H1 (cell line): ENCODE results near the gene IFNL1. TPM values are rescaled to one million over a fixed set of nuclear protein-coding genes. Genes with fewer than 3 reads are reported as not detected.

Source experiments
- BCL11A ChIP-seq, 2 experiments: IDR thresholded peaks; one replicate each; pipeline ENCODE4 v1.6.1; 2011; ENCODE audit warnings: low read depth in 2 of 2, low read length in 2 of 2, mild to moderate bottlenecking in 2 of 2
- EGR1 ChIP-seq: IDR thresholded peaks from 2 replicates; pipeline ENCODE4 v1.6.1; 2011; ENCODE audit warnings: low read depth, low read length, borderline replicate concordance
- KDM4A ChIP-seq: IDR thresholded peaks from one replicate; pipeline ENCODE4 v1.7.1; 2012; ENCODE audit warnings: low read depth, mild to moderate bottlenecking, moderate library complexity, low read length, inconsistent platforms; ENCODE audit not compliant: severe bottlenecking
- RBBP5 ChIP-seq: IDR thresholded peaks from 2 replicates; pipeline ENCODE4 v1.7.1; 2012; ENCODE audit warnings: low read depth, mild to moderate bottlenecking, inconsistent platforms, low read length, moderate library complexity, borderline replicate concordance
- SP2 ChIP-seq: IDR thresholded peaks from 2 replicates; pipeline ENCODE4 v1.6.1; 2012; ENCODE audit warnings: mild to moderate bottlenecking, low read length, inconsistent platforms
- polyA plus RNA-seq, 7 experiments: library from polyadenylated mRNA; depleted of rRNA in 3 of 7; stranded (reverse) in 5 of 7; unstranded in 2 of 7; fragments of >200 nt in 5 of 7; fragments of 200-250 nt in 2 of 7; gene quantifications; 1 replicate in 5 of 7; 2 replicates in 1 of 7; 4 replicates in 1 of 7; pipeline versions ENCODE4 v1.2.1 to v1.2.3, GENCODE V29; 2011 to 2013; ENCODE audit warnings: missing spikeins in 2 of 7, mixed read lengths in 2 of 7
- total RNA-seq: library from RNA; stranded (reverse); fragmentation: NEBNext Ultra II Directional; extraction: Animal tissue kit (Norgen Biotek cat#: 25700); gene quantifications from 2 replicates; pipeline ENCODE4 v1.2.1, GENCODE V29; 2021
- TF ChIP-seq, protein P1 (sequence below): fragments of 300-600 bp; sonication (generic); IDR thresholded peaks from 2 replicates; pipeline ENCODE4 v1.7.1; 2012; ENCODE audit warnings: low read length, moderate library complexity, mild to moderate bottlenecking, inconsistent platforms; ENCODE audit not compliant: insufficient replicate concordance

The IFNL1 gene
- total and polyA plus RNA-seq, 2 of the 8 experiments (the other 6 are each of a cell fraction or from before 2014, with no cell fraction given) = not detected

DNA sequence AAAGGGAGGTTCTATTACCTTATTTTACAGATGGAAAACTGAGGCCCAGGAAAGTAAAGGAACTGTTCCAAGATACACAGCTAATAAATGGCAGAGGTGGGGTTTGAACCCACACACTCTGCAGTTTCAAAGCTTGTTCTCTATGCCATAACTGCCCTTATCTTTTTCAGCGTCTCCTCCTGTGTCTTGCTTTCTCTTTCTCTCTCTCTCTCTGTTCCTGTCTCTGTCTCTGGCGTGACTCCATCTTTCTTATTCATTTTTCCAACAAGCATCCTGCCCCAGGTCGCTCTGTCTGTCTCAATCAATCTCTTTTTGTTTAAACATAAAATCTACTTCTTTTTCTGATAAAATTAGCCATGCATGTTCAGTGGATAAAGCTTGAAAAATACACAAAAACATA, 44.4 kb upstream of the IFNL1 start (continued):
- TF ChIP-seq, protein P1, sequence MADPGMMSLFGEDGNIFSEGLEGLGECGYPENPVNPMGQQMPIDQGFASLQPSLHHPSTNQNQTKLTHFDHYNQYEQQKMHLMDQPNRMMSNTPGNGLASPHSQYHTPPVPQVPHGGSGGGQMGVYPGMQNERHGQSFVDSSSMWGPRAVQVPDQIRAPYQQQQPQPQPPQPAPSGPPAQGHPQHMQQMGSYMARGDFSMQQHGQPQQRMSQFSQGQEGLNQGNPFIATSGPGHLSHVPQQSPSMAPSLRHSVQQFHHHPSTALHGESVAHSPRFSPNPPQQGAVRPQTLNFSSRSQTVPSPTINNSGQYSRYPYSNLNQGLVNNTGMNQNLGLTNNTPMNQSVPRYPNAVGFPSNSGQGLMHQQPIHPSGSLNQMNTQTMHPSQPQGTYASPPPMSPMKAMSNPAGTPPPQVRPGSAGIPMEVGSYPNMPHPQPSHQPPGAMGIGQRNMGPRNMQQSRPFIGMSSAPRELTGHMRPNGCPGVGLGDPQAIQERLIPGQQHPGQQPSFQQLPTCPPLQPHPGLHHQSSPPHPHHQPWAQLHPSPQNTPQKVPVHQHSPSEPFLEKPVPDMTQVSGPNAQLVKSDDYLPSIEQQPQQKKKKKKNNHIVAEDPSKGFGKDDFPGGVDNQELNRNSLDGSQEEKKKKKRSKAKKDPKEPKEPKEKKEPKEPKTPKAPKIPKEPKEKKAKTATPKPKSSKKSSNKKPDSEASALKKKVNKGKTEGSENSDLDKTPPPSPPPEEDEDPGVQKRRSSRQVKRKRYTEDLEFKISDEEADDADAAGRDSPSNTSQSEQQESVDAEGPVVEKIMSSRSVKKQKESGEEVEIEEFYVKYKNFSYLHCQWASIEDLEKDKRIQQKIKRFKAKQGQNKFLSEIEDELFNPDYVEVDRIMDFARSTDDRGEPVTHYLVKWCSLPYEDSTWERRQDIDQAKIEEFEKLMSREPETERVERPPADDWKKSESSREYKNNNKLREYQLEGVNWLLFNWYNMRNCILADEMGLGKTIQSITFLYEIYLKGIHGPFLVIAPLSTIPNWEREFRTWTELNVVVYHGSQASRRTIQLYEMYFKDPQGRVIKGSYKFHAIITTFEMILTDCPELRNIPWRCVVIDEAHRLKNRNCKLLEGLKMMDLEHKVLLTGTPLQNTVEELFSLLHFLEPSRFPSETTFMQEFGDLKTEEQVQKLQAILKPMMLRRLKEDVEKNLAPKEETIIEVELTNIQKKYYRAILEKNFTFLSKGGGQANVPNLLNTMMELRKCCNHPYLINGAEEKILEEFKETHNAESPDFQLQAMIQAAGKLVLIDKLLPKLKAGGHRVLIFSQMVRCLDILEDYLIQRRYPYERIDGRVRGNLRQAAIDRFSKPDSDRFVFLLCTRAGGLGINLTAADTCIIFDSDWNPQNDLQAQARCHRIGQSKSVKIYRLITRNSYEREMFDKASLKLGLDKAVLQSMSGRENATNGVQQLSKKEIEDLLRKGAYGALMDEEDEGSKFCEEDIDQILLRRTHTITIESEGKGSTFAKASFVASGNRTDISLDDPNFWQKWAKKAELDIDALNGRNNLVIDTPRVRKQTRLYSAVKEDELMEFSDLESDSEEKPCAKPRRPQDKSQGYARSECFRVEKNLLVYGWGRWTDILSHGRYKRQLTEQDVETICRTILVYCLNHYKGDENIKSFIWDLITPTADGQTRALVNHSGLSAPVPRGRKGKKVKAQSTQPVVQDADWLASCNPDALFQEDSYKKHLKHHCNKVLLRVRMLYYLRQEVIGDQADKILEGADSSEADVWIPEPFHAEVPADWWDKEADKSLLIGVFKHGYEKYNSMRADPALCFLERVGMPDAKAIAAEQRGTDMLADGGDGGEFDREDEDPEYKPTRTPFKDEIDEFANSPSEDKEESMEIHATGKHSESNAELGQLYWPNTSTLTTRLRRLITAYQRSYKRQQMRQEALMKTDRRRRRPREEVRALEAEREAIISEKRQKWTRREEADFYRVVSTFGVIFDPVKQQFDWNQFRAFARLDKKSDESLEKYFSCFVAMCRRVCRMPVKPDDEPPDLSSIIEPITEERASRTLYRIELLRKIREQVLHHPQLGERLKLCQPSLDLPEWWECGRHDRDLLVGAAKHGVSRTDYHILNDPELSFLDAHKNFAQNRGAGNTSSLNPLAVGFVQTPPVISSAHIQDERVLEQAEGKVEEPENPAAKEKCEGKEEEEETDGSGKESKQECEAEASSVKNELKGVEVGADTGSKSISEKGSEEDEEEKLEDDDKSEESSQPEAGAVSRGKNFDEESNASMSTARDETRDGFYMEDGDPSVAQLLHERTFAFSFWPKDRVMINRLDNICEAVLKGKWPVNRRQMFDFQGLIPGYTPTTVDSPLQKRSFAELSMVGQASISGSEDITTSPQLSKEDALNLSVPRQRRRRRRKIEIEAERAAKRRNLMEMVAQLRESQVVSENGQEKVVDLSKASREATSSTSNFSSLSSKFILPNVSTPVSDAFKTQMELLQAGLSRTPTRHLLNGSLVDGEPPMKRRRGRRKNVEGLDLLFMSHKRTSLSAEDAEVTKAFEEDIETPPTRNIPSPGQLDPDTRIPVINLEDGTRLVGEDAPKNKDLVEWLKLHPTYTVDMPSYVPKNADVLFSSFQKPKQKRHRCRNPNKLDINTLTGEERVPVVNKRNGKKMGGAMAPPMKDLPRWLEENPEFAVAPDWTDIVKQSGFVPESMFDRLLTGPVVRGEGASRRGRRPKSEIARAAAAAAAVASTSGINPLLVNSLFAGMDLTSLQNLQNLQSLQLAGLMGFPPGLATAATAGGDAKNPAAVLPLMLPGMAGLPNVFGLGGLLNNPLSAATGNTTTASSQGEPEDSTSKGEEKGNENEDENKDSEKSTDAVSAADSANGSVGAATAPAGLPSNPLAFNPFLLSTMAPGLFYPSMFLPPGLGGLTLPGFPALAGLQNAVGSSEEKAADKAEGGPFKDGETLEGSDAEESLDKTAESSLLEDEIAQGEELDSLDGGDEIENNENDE = no peak
- no peak for TF ChIP-seq EGR1
- no peak for TF ChIP-seq SP2
- TF ChIP-seq RBBP5 = no peak
- TF ChIP-seq KDM4A = no peak
- no peak for TF ChIP-seq BCL11A (IDR thresholded peaks at IDR 0.05; ENCODE audit: low read depth in 2 of 2, low read length in 2 of 2)
